ENCODE data around the gene MMP24OS.

Gene MMP24OS

GRCh38 chr20:35306931-35307517 lies 29.1 kb upstream of the MMP24OS start:
- DNase-seq (ENCODE audit: low spot score): peak; percentile 47

- DNase-seq (ENCODE audit: low spot score): peak; percentile 96
These were observed 28.0 kb upstream of the MMP24OS start for GRCh38 chr20:35305682-35306556.

GRCh38 chr20:35304956-35305355 lies 27.0 kb upstream of the MMP24OS start:
- DNase-seq (ENCODE audit: low spot score): no peak

- peak; percentile 89 for DNase-seq (ENCODE audit: low spot score)
These were observed 26.0 kb upstream of the MMP24OS start for GRCh38 chr20:35303735-35304491.

GRCh38 chr20:35303382-35303734 lies 25.4 kb upstream of the MMP24OS start:
- no peak for DNase-seq (ENCODE audit: low spot score)

- no peak for DNase-seq (ENCODE audit: low spot score)
These were observed 24.8 kb upstream of the MMP24OS start for GRCh38 chr20:35302421-35303335.

GRCh38 chr20:35301426-35301825 lies 23.5 kb upstream of the MMP24OS start:
- no peak for DNase-seq (ENCODE audit: low spot score)

GRCh38 chr20:35300469-35301262 lies 22.7 kb upstream of the MMP24OS start:
- DNase-seq (ENCODE audit: low spot score): no peak

GRCh38 chr20:35299780-35300179 lies 21.9 kb upstream of the MMP24OS start:
- no peak for DNase-seq (ENCODE audit: low spot score)

- no peak for DNase-seq (ENCODE audit: low spot score)
These were observed 20.3 kb upstream of the MMP24OS start for GRCh38 chr20:35298264-35298663.

GRCh38 chr20:35297740-35298139 lies 19.8 kb upstream of the MMP24OS start:
- DNase-seq (ENCODE audit: low spot score): no peak

GRCh38 chr20:35297155-35297554 lies 19.2 kb upstream of the MMP24OS start:
- peak; percentile 37 for DNase-seq (ENCODE audit: low spot score)

- no peak for DNase-seq (ENCODE audit: low spot score)
These were observed 18.2 kb upstream of the MMP24OS start for GRCh38 chr20:35296101-35296554.

- no peak for DNase-seq (ENCODE audit: low spot score)
These were observed 17.8 kb upstream of the MMP24OS start for GRCh38 chr20:35295674-35296073.

- DNase-seq (ENCODE audit: low spot score): no peak
These were observed 17.1 kb upstream of the MMP24OS start for GRCh38 chr20:35295058-35295457.

GRCh38 chr20:35294293-35294685 lies 16.4 kb upstream of the MMP24OS start:
- no peak for DNase-seq (ENCODE audit: low spot score)

- no peak for DNase-seq (ENCODE audit: low spot score)
These were observed 15.7 kb upstream of the MMP24OS start for GRCh38 chr20:35293303-35294292.

- no peak for DNase-seq (ENCODE audit: low spot score)
These were observed 14.8 kb upstream of the MMP24OS start for GRCh38 chr20:35292504-35293285.

Data from GM03348 (cell line).